ENCODE measurements around the gene METTL15.

METTL15 gene

DNA sequence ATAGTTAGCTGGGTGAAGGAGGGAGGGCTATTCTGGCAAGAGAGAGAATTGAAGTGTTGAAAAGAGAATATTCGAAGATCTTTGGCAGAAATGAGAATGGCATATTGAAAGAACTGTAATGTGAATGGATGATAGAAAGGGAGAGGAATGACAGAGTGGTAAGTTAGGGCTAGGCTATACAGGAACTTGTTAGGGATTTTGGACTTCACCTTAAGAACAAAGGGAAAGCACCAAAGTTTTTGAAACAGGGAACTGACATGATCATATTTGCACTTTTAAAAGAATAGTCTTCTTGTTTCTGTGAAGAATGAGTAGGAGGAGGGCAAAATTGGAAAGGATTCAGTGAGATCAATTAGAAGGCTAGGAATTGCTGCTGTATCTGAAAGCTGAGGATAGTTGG lies 119.3 kb downstream of the METTL15 start:
- no peak for TF ChIP-seq POLR2A (IDR thresholded peaks at IDR 0.05; ENCODE audit: low read depth, low read length)
- TF ChIP-seq POLR2AphosphoS5 (IDR thresholded peaks at IDR 0.05; ENCODE audit: low read depth, low read length), result no peak
- no peak for TF ChIP-seq TAF1 (IDR thresholded peaks at IDR 0.05; ENCODE audit: borderline replicate concordance, low read depth, low read length)
- FAIRE-seq, result no peak
- DNase-seq (ENCODE audit: insufficient read length), result no peak

GRCh38 chr11:28228196-28228895 lies 120.2 kb downstream of the METTL15 start:
- TF ChIP-seq POLR2A (IDR thresholded peaks at IDR 0.05; ENCODE audit: low read depth, low read length) (no peak), TAF1 (IDR thresholded peaks at IDR 0.05; ENCODE audit: borderline replicate concordance, low read depth, low read length) (no peak), POLR2AphosphoS5 (IDR thresholded peaks at IDR 0.05; ENCODE audit: low read depth, low read length) (no peak)
- no peak for FAIRE-seq
- no peak for DNase-seq (ENCODE audit: insufficient read length)

- FAIRE-seq (no peak), DNase-seq (ENCODE audit: insufficient read length) (no peak)
- TF ChIP-seq TAF1 (IDR thresholded peaks at IDR 0.05; ENCODE audit: borderline replicate concordance, low read depth, low read length) (no peak), POLR2A (IDR thresholded peaks at IDR 0.05; ENCODE audit: low read depth, low read length) (no peak), POLR2AphosphoS5 (IDR thresholded peaks at IDR 0.05; ENCODE audit: low read depth, low read length) (no peak)
Observed at GRCh38 chr11:28231475-28231874, 123.3 kb downstream of the METTL15 start.

DNA sequence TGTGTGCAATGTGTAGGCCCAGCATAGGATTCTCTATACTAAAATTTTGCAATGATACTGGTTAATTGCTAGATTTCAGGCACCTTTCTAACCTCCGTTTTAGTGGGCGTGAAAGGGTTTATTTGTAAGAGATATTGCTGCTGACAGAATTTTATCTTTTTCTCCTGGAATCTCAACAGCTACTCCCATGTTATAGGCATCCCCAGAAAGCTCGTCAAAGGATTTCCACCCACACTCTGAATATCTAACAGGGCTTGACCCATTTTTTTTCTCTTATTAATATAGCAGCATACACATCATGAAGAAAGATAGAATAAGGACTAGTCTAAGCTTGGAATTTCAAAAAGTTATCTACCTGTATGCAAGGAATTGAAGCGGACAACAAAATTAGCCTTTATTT lies 124.5 kb downstream of the METTL15 start:
- no peak for FAIRE-seq
- DNase-seq (ENCODE audit: insufficient read length), result no peak
- TF ChIP-seq POLR2A (IDR thresholded peaks at IDR 0.05; ENCODE audit: low read depth, low read length) (no peak), TAF1 (IDR thresholded peaks at IDR 0.05; ENCODE audit: borderline replicate concordance, low read depth, low read length) (no peak), POLR2AphosphoS5 (IDR thresholded peaks at IDR 0.05; ENCODE audit: low read depth, low read length) (no peak)

DNA sequence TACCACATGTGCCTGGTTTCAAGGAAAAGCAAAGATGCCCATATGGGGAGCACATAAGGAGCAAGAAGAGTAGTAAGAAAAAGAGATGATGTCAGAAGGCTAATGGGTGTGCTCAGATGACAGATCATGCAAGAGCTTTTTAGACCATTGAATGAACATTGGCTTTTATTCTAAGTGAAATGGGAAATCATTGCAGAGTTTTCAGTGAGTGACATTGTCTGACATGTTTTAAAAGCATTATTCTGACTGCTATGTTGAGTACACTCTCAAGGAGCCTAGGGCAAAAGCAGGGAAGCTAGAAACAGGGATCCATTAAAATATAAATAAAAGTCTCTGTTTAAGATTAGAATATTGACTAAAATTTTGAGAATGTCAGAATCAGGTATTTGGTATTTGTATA lies 133.6 kb downstream of the METTL15 start:
- FAIRE-seq, result no peak
- TF ChIP-seq TAF1 (IDR thresholded peaks at IDR 0.05; ENCODE audit: borderline replicate concordance, low read depth, low read length) (no peak), POLR2A (IDR thresholded peaks at IDR 0.05; ENCODE audit: low read depth, low read length) (no peak)
- DNase-seq (ENCODE audit: insufficient read length), result no peak

DNA sequence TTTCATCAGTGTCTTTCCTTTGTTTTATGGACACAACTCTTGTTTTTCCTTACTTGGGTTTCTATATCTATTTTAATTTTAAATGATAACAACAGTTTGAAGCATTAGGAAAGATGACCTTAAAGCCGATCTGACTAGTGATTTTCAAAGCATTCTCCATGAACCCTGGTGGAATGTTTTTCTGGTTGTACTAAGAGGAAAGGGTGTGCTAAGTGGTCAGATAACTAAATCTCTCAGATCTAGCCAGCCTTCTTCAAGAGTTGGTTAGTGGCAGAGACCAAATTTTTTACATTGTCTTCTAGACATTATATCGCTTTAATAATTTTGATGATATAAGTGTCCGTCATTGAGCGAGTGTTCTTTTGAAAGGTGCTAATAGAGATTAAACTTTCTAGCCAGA lies 134.4 kb downstream of the METTL15 start:
- FAIRE-seq (no peak), DNase-seq (ENCODE audit: insufficient read length) (no peak)
- TF ChIP-seq POLR2AphosphoS5 (IDR thresholded peaks at IDR 0.05; ENCODE audit: low read depth, low read length), result no peak
- TF ChIP-seq POLR2A (IDR thresholded peaks at IDR 0.05; ENCODE audit: low read depth, low read length), result no peak
- no peak for TF ChIP-seq TAF1 (IDR thresholded peaks at IDR 0.05; ENCODE audit: borderline replicate concordance, low read depth, low read length)

- DNase-seq (ENCODE audit: insufficient read length) (no peak), FAIRE-seq (no peak)
- TF ChIP-seq POLR2A (IDR thresholded peaks at IDR 0.05; ENCODE audit: low read depth, low read length), result no peak
- no peak for TF ChIP-seq POLR2AphosphoS5 (IDR thresholded peaks at IDR 0.05; ENCODE audit: low read depth, low read length)
- TF ChIP-seq TAF1 (IDR thresholded peaks at IDR 0.05; ENCODE audit: borderline replicate concordance, low read depth, low read length), result no peak
Observed at GRCh38 chr11:28243061-28243460, 134.9 kb downstream of the METTL15 start.

DNA sequence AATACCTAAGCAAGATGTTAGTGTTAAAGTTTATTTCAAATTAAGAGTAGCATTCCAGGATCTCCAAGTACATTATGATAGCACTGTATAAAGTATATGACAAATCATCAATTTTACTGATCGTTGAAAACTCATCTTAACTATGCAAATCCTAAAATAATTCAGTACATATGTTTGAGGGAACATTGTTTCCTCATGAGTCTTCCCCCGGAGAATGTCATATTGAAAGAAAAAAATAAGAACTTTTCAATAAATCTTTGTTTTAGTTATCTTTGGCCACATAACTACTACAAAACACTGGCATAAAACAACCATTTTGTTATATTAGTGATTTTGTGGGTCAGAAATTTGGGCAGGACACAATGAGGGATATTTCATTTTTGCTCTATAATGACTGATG lies 135.4 kb downstream of the METTL15 start:
- TF ChIP-seq POLR2A (IDR thresholded peaks at IDR 0.05; ENCODE audit: low read depth, low read length), result no peak
- TF ChIP-seq TAF1 (IDR thresholded peaks at IDR 0.05; ENCODE audit: borderline replicate concordance, low read depth, low read length), result no peak
- FAIRE-seq (no peak), DNase-seq (ENCODE audit: insufficient read length) (no peak)

DNA sequence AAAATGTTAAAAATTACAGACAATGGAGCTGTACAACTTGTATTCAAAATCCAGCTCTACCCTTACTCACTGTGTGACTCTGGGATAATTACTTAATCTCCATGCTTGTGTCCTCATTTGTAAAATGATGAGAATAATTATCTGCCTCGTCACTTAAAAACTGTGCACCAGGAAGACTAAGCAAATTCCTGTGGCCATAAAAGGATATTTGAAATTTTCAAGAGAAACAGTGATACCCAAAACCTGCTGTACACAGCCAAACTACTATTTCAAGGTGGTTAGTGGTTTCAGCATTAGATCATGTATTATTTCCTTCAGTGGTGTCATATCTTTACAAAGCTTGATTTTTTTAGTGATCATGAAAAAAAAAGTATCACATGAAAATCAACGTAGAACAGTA lies 136.9 kb downstream of the METTL15 start:
- TF ChIP-seq POLR2A (IDR thresholded peaks at IDR 0.05; ENCODE audit: low read depth, low read length) (no peak), TAF1 (IDR thresholded peaks at IDR 0.05; ENCODE audit: borderline replicate concordance, low read depth, low read length) (no peak), POLR2AphosphoS5 (IDR thresholded peaks at IDR 0.05; ENCODE audit: low read depth, low read length) (no peak)
- no peak for DNase-seq (ENCODE audit: insufficient read length)
- FAIRE-seq, result no peak

DNA sequence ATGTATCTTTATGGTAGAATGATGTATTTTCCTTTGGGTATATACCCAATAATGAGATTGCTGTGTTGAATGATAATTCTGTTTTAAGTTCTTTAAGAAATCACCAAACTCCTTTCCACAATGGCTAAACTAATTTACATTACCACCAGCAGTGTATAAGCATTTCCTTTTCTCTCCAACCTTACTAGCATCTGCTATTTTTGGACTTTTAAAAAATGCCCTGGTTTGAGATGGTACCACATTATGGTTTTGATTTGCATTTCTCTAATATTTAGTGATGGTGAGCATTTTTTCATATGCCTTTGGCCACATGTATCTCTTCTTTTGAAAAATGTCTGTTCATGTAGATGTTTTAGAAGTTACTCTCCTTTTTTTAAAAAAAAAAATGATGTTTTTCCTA lies 142.0 kb downstream of the METTL15 start:
- FAIRE-seq (no peak), DNase-seq (ENCODE audit: insufficient read length) (no peak)
- TF ChIP-seq TAF1 (IDR thresholded peaks at IDR 0.05; ENCODE audit: borderline replicate concordance, low read depth, low read length), result no peak

- TF ChIP-seq TAF1 (IDR thresholded peaks at IDR 0.05; ENCODE audit: borderline replicate concordance, low read depth, low read length), result no peak
- TF ChIP-seq POLR2AphosphoS5 (IDR thresholded peaks at IDR 0.05; ENCODE audit: low read depth, low read length), result no peak
- TF ChIP-seq POLR2A (IDR thresholded peaks at IDR 0.05; ENCODE audit: low read depth, low read length), result no peak
- FAIRE-seq, result no peak
- no peak for DNase-seq (ENCODE audit: insufficient read length)
Observed at GRCh38 chr11:28251257-28251656, 143.1 kb downstream of the METTL15 start.

DNA sequence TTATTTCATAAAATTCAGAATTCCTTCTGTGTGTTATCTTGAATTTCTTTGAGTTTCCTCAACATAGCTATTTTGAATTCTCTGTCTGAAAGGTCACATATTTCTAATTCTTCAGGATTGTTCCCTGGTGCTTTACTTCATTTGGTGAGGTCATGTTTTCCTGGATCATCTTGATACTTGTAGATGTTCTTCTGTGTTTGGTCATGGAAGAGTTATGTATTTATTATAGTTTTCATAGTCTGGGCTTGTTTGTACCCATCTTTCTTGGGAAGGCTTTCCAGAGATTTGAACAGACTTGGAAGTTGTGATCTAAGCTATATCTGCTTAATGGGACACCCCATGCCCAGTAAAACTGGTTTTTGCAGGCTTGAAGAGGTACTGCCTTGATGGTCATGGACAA lies 149.6 kb downstream of the METTL15 start:
- FAIRE-seq (no peak), DNase-seq (ENCODE audit: insufficient read length) (no peak)
- TF ChIP-seq POLR2AphosphoS5 (IDR thresholded peaks at IDR 0.05; ENCODE audit: low read depth, low read length) (no peak), POLR2A (IDR thresholded peaks at IDR 0.05; ENCODE audit: low read depth, low read length) (no peak), TAF1 (IDR thresholded peaks at IDR 0.05; ENCODE audit: borderline replicate concordance, low read depth, low read length) (no peak)

Data from GM12892 (cell line).